Fibroblast of skin of scalp (primary cell): Measurements from ENCODE around the gene ZNF292.
"Not testable (repeated sequence)": the region's sequence is repeated elsewhere in the genome, so short reads cannot be mapped to it uniquely, and the experiment has no call there.

Experiments used
- DNase-seq: peaks from one replicate; pipeline ENCODE4 v3.0.0-alpha.2; 2013

The ZNF292 gene

DNA sequence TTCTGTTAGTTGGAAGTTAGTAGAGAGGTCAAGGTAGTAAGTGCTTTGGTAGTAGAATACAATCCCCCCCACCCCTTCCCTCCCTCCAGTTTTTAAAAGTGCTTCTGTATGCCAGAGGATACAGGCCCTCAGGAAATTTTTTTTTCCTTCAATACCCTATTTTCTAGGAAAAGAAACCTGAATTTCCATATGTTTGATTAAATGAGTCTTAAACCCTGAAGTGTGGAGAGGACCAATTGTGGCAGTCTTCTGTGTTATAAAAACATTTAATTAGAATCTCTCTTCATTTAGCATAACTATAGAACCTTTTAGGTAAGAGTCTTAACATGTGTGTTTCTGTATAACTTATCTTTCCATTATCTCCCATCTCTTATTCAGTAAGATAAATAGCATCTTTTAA is 59.5 kb downstream of the ZNF292 start:
- DNase-seq = no peak

DNA sequence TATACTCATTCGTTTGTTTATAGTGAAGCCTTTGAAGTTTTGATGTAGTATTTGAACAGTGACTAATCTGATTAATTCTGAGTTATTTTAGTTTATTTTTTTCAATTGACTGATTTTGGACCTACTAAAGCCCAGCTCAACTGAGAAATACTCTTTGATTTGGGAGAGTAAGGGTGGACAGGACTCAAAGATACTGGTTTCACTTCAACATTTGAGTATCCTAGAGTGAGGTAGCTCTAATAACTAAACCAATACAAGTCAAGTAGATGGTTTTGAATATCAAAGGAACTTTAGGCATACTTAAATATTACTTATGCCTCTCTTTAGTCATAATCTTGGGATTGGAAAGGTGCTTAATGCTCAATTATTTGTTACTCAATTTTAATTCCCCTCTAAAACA is 65.6 kb downstream of the ZNF292 start:
- DNase-seq = no peak

DNA sequence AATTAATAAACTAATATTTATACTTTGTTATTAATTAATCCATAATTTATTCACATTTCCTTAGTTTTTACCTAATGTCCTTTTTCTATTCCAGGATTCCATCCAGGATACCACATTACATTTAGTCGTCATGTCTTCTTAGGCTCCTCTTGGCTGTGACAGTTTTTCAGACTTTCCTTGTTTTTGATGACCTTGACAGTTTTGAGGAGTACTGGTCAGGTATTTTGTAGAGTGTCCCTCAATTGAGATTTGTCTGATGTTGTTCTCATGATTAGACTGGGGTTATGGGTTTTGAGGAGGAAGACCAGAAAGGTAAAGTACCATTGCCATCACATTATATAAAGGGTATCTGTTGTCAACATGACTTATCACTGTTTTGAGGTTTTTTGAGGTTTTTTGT is 67.3 kb downstream of the ZNF292 start:
- no peak for DNase-seq

DNA sequence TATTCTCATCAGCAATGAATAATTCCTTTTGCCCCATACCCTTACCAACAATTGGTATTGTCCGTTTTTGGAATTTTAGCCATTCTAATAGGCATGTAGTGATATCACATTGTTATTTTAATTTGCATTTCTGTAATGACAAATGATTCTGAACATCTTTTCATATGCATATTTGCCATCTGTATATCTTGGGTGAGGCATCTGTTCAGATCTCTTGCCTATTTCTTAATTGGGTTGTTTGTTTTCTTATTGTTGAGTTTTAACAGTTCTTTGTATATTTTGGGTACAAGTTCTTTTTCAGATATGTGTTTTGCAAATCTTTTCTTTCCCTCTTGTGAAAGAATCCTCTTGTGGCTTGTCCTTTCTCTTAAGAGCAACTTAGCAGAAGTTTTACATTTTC is 69.6 kb downstream of the ZNF292 start:
- no peak for DNase-seq

DNA sequence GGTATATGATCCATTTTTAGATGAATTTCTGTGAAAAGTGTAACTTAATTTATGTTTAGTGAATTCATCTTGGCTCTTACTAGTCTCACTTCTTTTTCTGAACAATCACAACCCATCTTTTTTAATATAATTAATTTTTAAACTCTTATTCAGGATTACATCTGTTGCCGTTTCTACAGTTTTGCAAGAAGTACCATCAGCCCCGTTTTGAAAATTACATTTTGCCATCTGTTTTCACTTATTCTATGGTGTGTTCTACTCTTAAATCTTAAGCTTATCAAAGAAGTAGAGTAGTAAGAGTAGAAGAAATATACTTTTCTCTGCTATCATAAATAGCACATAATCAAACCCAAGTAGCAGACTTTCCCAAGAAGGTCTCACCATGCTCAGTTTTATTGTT is 70.1 kb downstream of the ZNF292 start:
- no peak for DNase-seq

DNA sequence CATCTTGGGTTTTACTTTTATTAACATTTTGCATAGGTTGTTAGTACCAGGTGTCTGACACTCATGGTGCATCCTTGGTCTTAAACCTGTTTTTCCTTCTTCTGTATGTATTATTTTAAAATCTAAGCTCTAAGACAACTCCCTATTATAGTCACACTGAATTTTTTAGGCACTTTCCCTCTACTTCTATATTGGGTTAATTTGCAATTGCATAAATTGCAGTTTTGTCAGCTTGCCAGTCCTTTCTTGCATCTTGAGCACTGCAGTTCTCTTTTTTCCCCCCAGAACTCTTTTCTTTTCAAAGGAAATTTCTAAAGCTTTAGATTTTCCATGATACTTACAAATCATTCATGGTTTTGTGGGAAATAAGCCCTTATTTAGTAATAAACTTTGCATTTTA is 70.6 kb downstream of the ZNF292 start:
- DNase-seq = no peak

DNA sequence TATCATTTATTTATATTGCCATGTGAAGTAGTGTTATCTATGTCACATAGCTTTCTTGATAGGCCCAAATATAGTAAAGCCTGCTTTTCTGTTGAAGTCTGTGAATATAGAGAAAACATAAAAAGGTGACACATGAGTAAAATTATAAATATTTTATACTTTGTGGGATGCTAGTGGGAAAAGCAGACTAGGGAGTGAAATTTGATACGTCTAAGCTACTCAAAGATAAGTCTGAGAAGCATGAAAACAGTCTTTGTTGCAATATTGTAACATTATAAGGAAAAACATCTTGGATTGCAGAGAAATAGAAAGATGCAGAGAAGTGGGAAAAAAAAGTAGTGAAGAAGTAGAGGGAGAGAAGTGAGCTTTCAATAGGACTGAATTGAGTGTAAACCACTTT is 75.4 kb downstream of the ZNF292 start:
- no peak for DNase-seq

DNA sequence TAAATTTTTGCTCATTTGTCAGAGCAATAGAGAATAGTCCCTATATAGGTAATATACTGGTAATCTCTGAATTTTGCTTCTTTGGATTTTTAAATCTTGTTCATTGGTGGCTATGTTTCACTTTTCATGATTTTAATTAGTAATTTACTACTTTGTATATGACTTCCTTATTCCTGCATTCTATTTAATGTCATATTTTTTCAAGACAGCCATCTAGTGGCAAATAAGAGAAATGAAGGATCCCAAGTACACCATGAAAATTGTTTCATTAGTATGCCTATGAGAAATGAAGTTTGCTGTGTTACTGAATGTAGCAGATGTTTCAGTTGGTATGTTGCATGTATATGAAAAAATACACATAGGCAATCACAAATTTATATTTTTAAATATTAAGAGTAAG is 82.4 kb downstream of the ZNF292 start:
- DNase-seq = peak; percentile 25

DNA sequence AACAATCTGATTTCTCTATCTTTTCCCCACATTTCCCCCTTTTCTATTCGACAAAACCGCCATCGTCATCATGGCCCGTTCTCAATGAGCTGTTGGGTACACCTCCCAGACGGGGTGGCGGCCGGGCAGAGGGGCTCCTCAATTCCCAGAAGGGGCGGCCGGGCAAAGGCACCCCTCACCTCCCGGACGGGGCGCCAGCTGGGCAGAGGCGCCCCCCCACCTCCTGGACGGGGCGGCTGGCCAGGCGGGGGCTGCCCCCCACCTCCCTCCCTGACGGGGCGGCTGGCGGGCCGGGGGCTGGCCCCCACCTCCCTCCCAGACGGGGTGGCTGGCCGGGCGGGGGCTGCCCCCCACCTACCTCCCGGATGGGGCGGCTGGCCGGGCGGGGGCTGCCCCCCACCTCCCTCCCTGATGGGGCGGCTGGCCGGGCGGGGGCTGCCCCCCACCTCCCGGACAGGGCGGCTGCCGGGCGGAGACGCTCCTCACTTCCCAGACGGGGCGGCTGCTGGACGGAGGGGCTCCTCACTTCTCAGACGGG is 83.8 kb downstream of the ZNF292 start:
- DNase-seq = not testable (repeated sequence)

DNA sequence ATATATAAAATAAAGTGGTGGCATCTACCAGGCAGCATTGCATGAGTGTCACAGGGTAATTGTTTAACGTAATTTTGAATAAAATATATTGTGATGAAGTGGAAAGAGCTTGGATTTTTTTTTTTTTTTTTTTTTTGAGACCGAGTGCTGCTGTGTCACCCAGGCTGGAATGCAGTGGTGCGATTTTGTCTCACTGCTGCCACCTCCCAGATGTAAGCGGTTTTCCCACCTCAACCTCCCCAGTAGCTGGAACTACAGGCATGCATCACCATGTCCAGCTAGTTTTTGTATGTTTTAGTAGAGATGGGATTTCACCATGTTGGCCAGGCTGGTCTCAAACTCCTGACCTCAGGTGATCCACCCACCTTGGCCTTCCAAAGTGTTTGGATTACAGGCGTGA is 85.9 kb downstream of the ZNF292 start:
- DNase-seq = no peak

DNA sequence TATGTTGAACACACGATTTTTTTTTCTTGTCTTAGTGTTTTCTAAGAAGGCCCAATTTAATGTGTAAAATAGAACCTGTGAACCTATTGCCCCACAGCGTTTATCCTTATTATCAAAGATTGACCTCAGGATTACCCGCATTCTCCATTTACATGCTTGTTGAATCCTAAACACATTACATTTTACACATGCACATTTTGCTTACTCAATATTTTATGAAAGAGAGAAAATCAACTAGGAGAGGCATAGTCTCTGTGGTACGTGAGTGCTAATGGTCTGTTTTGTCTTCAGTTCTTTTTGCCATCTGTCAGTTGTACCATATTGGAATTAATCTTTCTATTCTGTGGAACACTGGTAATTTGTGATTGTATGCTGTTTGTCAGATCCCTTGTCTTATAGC is 86.9 kb downstream of the ZNF292 start:
- DNase-seq = no peak

DNA sequence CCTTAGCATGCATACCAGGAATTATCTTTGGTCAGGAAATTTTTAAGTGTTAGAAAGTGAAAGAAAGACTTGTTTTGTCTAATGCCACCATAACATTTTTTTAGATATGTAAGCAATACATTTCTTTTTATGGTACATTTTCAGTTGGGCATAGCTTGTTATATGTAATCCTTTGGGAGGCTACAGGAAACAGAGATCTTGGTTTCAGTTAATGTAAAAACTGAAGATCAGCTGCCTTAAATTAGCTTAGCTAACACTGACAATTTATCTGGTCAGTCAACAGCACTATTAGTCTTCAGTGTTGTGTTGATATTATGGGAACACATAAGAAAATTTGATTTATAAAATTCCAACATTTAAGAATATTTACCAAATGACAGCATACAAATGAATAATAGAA is 88.4 kb downstream of the ZNF292 start:
- no peak for DNase-seq

DNA sequence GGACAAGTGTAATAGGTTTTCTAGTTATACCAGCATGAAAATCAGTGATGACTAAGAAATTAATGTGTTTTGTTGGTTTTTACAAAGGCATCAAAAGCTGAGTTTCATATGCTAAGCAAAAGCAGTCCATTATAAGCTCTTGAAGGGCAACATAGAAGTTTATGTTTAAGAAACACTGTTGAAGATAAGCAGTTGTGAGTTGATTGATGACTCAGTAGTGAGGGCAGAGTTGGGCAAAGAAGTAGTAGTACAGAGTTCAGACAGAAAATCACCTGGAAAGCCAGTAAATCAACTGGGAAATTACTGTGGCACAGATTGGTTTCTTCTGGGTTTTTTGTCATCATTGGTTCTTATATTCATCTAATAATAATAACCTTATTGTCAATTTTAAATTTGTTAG is 89.0 kb downstream of the ZNF292 start:
- no peak for DNase-seq

DNA sequence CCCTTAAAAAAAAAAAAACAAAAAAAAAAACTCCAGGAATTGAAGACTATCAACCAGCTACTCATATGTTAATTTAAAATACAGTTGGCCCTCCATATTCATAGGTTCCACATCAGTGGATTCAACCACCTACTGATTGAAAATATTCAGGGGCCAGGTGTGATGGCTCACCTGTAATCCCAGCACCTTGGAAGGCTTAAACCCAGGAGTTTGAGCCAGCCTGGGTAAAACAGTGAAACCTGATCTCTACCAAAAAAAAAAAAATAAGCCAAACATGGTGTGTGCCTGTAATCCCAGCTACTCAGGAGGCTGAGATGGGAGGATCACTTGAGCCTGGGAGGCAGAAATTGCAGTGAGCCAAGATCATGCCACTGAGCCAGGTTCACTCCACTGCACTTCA is 94.7 kb downstream of the ZNF292 start:
- no peak for DNase-seq

DNA sequence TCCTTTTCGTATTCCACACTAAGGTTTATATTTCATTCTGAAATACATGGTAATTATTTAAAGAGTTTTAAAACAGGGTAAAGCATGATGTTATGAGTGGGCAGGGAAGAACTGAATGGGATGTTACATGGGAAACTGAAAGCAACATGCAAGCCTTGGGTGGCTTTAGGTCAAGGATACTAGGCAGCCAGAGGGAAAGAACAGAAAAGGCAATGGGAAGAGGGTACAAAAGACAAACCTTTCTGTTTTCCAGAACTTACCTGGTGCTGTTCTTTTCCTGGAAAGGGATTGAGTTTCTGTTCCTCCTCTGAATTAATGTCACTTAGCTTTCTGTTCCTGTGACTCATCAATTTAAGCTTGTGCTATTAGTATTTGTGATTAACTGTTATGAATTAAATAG is 95.9 kb downstream of the ZNF292 start:
- DNase-seq = no peak

DNA sequence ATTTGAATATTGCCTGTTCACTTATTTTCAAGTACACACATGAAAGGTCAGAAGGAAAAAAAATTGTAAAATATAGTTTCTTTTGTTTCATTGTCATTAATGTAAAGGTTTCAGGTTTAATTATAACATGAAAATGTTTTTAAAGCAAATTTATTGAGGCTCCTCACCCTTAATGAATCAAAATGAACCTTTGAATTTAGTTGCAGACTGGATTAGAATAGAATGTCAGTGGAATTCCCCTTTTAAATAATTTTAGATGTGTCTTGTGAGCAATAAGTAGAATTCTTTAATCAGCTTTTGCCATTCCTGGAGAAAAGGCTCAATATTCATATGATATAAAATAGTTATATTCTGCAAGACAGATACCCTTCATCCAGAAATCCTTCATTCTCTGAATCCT is 96.4 kb downstream of the ZNF292 start:
- DNase-seq = no peak

DNA sequence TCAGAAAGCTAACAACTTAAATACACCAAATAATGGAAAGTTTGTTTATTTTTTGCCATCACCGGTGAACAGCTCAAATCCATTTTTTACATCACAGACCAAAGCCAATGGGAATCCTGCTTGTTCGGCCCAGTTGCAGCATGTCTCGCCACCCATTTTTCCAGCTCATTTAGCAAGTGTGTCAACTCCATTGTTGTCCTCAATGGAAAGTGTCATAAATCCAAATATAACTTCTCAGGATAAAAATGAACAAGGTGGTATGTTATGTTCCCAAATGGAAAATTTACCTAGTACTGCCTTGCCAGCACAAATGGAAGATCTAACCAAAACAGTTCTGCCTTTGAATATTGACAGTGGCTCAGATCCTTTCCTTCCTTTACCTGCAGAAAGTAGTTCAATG is 101.7 kb downstream of the ZNF292 start:
- DNase-seq = no peak

DNA sequence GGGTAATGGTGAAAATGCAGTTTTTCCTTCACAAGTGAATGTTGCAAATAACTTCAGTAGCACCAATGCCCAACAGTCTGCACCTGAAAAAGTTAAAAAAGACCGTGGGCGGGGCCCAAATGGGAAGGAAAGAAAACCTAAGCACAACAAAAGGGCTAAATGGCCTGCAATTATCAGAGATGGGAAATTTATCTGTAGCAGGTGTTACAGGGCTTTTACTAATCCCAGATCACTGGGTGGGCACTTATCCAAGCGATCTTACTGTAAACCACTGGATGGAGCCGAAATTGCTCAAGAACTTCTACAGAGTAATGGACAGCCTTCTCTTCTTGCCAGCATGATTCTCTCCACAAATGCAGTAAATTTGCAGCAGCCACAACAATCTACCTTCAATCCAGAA is 102.2 kb downstream of the ZNF292 start:
- DNase-seq = no peak

DNA sequence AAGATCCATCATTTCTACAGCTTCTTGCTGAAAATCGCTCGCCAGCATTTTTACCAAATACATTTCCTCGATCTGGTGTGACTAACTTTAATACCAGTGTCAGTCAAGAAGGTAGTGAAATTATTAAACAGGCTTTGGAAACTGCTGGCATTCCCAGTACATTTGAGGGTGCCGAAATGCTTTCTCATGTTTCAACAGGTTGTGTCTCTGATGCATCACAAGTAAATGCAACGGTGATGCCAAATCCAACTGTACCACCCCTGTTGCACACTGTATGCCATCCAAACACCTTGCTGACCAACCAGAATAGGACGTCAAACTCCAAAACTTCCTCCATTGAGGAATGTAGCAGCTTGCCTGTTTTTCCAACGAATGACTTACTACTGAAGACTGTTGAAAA is 102.6 kb downstream of the ZNF292 start:
- DNase-seq = no peak

DNA sequence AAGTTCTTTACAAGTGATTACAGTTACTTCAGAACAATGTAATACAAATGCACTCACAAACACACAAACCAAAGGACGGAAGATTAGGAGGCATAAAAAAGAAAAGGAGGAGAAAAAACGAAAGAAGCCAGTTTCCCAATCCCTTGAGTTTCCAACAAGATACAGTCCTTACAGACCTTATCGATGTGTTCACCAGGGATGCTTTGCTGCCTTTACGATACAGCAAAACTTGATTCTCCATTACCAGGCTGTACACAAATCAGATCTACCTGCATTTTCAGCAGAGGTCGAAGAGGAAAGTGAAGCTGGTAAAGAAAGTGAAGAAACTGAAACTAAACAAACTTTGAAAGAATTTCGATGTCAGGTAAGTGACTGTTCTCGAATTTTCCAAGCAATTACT is 104.4 kb downstream of the ZNF292 start:
- DNase-seq = no peak

DNA sequence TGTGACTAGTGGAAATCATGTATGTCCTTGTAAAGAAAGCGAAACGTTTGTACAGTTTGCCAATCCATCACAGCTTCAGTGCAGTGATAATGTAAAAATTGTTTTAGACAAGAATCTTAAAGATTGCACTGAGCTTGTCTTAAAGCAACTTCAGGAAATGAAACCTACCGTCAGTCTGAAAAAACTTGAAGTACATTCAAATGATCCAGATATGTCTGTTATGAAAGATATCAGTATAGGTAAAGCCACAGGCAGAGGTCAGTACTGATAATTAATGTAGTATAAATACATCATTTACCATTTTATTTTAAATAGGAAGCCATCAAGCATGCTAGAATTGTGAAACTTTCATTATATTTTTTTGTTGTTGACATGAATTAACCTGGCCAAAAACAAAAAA is 106.2 kb downstream of the ZNF292 start:
- no peak for DNase-seq

DNA sequence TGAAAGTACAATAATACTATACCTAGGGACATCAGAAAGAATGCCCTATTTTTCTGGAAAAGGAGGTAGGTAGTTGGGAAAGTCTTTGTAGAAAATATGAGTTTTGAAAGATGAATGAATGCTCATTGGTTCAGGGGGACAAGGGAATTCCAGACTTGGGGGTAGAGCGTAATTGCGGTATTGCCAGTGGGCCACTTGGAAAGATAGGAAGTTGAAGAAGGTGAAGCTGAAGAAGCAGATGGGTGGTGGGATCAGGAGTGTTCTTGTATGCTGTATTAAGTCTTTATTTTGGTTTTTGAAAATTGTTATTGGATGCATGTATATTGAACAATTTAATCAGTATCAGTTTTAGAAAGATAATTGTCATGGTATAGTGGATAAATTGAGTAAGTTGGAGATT is 109.1 kb downstream of the ZNF292 start:
- DNase-seq = no peak

DNA sequence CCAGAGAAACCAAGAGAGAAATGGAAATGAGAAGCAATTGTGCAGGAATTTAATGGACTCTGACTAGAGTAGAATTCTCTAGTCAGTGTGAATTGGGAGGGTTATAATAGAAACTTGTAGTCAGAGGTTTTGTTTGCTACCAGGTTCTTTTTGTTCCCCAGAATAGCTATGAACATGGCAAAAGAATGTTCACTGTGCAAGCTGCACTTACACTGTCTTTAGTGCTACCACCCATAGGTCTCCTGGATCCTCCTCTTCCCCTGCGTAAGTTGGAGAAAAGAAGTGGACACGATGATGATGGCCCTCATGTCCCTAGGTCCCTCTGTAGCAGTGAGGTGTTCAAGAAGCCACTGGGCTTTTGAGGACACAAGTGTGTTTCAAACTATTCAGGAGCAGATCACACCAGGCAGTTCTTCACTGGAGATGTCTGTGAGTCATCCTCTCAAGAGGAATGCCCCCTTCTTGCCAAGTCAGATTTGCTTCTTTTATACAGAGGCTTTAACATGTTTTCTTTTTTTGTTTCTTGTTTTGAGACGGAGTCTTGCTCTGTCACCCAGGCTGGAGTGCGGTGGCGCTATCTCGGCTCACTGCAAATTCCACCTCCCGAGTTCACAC is 119.4 kb downstream of the ZNF292 start:
- peak; percentile 73 for DNase-seq

DNA sequence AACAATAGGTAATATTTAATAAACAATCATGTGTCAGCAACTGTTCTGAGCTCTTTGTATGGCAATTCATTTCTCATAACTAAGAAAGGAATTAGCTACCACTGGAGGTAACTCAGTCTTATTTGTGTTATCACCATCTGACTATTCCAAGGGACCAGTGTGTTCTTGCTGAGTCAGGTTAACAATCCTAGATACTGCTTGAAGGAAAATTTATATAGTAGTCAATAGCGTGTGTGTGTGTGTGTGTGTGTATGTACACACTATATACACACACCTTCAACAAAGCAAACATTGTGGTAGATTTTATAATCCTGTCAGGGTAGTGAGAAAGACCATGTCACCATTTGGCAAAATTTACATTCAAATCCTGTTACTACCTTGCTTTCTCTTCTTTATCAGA is 121.3 kb downstream of the ZNF292 start:
- no peak for DNase-seq

DNA sequence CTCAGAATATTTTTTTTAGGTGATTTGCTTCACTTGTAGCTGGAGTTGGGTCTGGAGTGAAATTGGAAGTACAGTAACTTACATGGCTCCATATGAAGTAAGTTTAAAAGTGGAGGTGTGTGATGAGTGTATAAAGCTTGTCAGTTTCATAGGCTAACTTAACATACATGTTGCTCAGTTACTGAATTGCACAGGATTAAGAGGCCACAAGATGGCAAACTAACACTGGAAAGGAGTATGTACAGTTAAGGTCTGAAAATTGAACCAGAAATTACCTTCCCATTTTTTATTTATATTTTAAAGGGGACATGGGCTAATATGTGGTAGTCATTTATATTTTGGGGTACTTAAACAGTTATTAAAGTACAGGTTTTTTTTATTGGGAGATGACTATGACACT is 121.8 kb downstream of the ZNF292 start:
- peak; percentile 24 for DNase-seq
